A673 (cell line): Measurements from ENCODE around the gene CCDC63. TPM values are rescaled to one million over a fixed set of nuclear protein-coding genes. Genes with fewer than 3 reads are reported as not detected.
A peak's percentile ranks its signal among the peaks of the same experiment; 100 is the strongest.

Experiments
- BruUV-seq: library from RNA; stranded (reverse); fragments of 400-500 nt; replicated peaks from 2 replicates; lab custom pipeline; 2021; lab: Mats Ljungman, UMichigan
- CTCF ChIA-PET: fragments of 300-600 bp; sonication (Branson Sonifier 250); formaldehyde crosslinking; loops from one replicate; lab custom pipeline; 2022; ENCODE audit warnings: antibody characterized with exemption; lab: Charles Lee
- POLR2A ChIA-PET: fragments of 300-600 bp; sonication (Branson Sonifier 250); formaldehyde crosslinking; loops from one replicate; lab custom pipeline; 2022; ENCODE audit warnings: antibody characterized with exemption; ENCODE audit not compliant: low non-redundant PET; lab: Charles Lee
- DNase-seq: peaks from one replicate; pipeline ENCODE4 v3.0.0-alpha.2; 2015; ENCODE audit warnings: low spot score
- H3K27ac ChIP-seq: fragments of 200-600 bp; sonication (generic); 2 replicates; pipeline ENCODE4 v1.5.1; 2016; ENCODE audit warnings: mixed run types, low read depth, mild to moderate bottlenecking, mixed read lengths, antibody characterized with exemption, low read length; ENCODE audit not compliant: poor library complexity, severe bottlenecking
- H3K27me3 ChIP-seq: fragments of 200-600 bp; sonication (generic); replicated peaks from 2 replicates; pipeline ENCODE4 v1.6.1; 2017; ENCODE audit warnings: mixed run types, low read depth, mild to moderate bottlenecking, mixed read lengths, antibody characterized with exemption, low read length; ENCODE audit not compliant: insufficient read depth, poor library complexity
- H3K36me3 ChIP-seq: fragments of 200-600 bp; sonication (generic); 2 replicates; pipeline ENCODE4 v1.6.1; 2016; ENCODE audit warnings: mixed run types, mild to moderate bottlenecking, mixed read lengths, antibody characterized with exemption, low read length; ENCODE audit not compliant: insufficient read depth, poor library complexity, severe bottlenecking
- H3K4me1 ChIP-seq: fragments of 200-600 bp; sonication (generic); 2 replicates; pipeline ENCODE4 v1.6.1; 2017; ENCODE audit warnings: mixed run types, mild to moderate bottlenecking, mixed read lengths, antibody characterized with exemption, low read length; ENCODE audit not compliant: insufficient read depth, poor library complexity, severe bottlenecking
- H3K4me3 ChIP-seq: fragments of 200-600 bp; sonication (generic); 2 replicates; pipeline ENCODE4 v1.5.1; 2016; ENCODE audit warnings: low read depth, mixed run types, mild to moderate bottlenecking, mixed read lengths, low read length; ENCODE audit not compliant: poor library complexity, severe bottlenecking
- H3K9me3 ChIP-seq: fragments of 200-600 bp; sonication (generic); 2 replicates; pipeline ENCODE4 v1.6.1; 2016; ENCODE audit warnings: mixed run types, low read depth, mild to moderate bottlenecking, mixed read lengths, antibody characterized with exemption, low read length; ENCODE audit not compliant: poor library complexity, severe bottlenecking
- CTCF ChIP-seq: fragments of 300-800, 200-600 bp; sonication (generic); conservative IDR thresholded peaks from 2 replicates; pipeline ENCODE4 v1.5.1; 2017; ENCODE audit warnings: low read depth, mild to moderate bottlenecking, antibody characterized with exemption, low read length, moderate library complexity, mixed read lengths
- EZH2 ChIP-seq: fragments of 200-600 bp; sonication (generic); IDR thresholded peaks from 2 replicates; pipeline ENCODE4 v1.6.1; 2017; ENCODE audit warnings: borderline replicate concordance, low read depth, mild to moderate bottlenecking, mixed read lengths, antibody characterized with exemption, low read length; ENCODE audit not compliant: poor library complexity, severe bottlenecking
- intact Hi-C: fragments of 100-400 bp; cut with micrococcal nuclease; formaldehyde crosslinking; loops from one replicate; pipeline ENCODE4 v1.10.0; 2022; ENCODE audit not compliant: unreplicated experiment
- total RNA-seq: library from RNA; stranded (reverse); gene quantifications from 2 replicates; pipeline ENCODE4 v1.2.3, GENCODE V29; 2021

Gene CCDC63
- total RNA-seq, 1 experiment from 2014 or later = 0.24 TPM

GRCh38 chr12:110912263-110912662 is 65.5 kb downstream of the CCDC63 start:
- H3K36me3 ChIP-seq = no peaks in the 10 kb centered on the region
- intact Hi-C loops = no loop called here
- BruUV-seq = no TSS peak
- CTCF ChIA-PET = no interaction called here
- no peak for TF ChIP-seq CTCF
- TF ChIP-seq EZH2 = no peak
- no peaks in the 10 kb centered on the region for H3K4me1 ChIP-seq
- no peak overlapping the region for H3K27ac ChIP-seq
- H3K27me3 ChIP-seq = no peaks in the 10 kb centered on the region
- POLR2A ChIA-PET = interaction anchor here (0.6 kb wide), 1 partner anchor 94 kb away, joined by 4 read pairs; no protein-coding TSS in a partner anchor
- no peak overlapping the region for H3K4me3 ChIP-seq
- no peaks in the 10 kb centered on the region for H3K9me3 ChIP-seq
- DNase-seq = no peak

- TF ChIP-seq EZH2 = no peak
- no peak for TF ChIP-seq CTCF
- CTCF ChIA-PET = no interaction called here
- H3K9me3 ChIP-seq = no peaks in the 10 kb centered on the region
- intact Hi-C loops = no loop called here
- no peak overlapping the region for H3K4me3 ChIP-seq
- no peak overlapping the region for H3K27ac ChIP-seq
- no peaks in the 10 kb centered on the region for H3K27me3 ChIP-seq
- DNase-seq = no peak
- no peaks in the 10 kb centered on the region for H3K4me1 ChIP-seq
- H3K36me3 ChIP-seq = no peaks in the 10 kb centered on the region
- BruUV-seq = no TSS peak
- POLR2A ChIA-PET = no interaction called here
Observed at GRCh38 chr12:110913119-110914056, 66.6 kb downstream of the CCDC63 start.

GRCh38 chr12:110916295-110916875 is 69.6 kb downstream of the CCDC63 start:
- Histone ChIP-seq H3K27me3 (no peaks in the 10 kb centered on the region), H3K9me3 (no peaks in the 10 kb centered on the region), H3K4me1 (no peaks in the 10 kb centered on the region), H3K4me3 (no peak overlapping the region), H3K27ac (no peak overlapping the region), H3K36me3 (no peaks in the 10 kb centered on the region)
- CTCF ChIA-PET = no interaction called here
- POLR2A ChIA-PET = no interaction called here
- peak; percentile 73 for DNase-seq
- intact Hi-C loops = no loop called here
- no TSS peak for BruUV-seq
- TF ChIP-seq EZH2 = no peak
- TF ChIP-seq CTCF = no peak
